Esophagus mucosa (tissue), 1 donor: ENCODE measurements around the gene AIFM3. TPM values are rescaled to one million over a fixed set of nuclear protein-coding genes. Genes with fewer than 3 reads are reported as not detected.
"Not testable (repeated sequence)": the region's sequence is repeated elsewhere in the genome, so short reads cannot be mapped to it uniquely, and the experiment has no call there.

Experiments used
- ATAC-seq: fragments of 200-7000 bp; cut with Tn5 transposase; one replicate; pipeline ENCODE4 v1.9.1; 2020
- total RNA-seq: library from RNA; stranded (reverse); gene quantifications from one replicate; pipeline ENCODE4 v1.2.4, GENCODE V29; 2023
- donor health status: DM: yes; HTN: yes; CAD: no.

The AIFM3 gene
- total RNA-seq, 1 donor from 2014 or later = 1.5 TPM

DNA sequence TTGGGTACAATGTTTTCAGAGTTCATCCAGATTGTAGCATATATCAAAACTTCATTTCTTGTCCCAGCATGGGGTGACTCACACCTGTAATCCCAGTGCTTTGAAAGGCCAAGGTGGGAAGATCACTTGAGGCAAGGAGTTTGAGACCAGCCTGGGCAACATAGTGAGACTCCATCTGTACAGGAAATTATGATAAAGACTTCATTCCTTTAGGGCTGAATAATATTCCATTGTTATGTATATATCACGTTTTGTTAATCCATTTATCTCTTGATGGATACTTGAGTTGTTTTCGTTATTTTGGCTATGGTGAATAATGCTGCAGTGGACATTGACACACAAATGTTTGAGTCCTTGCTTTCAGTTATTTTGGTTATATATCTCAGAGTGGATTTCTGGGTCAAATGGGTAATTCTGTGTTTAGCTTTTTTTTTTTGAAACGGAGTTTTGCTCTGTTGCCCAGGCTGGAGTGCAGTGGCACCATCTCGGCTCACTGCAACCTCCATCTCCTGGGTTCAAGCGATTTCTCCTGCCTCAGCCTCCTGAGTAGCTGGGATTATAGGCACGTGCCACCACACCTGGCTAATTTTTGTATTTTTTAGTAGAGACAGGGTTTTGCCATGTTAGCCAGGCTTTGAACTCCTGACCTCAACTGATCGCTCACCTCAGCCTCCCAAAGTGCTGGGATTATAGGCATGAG, 24.7 kb upstream of the AIFM3 start:
- not testable (repeated sequence) for ATAC-seq

DNA sequence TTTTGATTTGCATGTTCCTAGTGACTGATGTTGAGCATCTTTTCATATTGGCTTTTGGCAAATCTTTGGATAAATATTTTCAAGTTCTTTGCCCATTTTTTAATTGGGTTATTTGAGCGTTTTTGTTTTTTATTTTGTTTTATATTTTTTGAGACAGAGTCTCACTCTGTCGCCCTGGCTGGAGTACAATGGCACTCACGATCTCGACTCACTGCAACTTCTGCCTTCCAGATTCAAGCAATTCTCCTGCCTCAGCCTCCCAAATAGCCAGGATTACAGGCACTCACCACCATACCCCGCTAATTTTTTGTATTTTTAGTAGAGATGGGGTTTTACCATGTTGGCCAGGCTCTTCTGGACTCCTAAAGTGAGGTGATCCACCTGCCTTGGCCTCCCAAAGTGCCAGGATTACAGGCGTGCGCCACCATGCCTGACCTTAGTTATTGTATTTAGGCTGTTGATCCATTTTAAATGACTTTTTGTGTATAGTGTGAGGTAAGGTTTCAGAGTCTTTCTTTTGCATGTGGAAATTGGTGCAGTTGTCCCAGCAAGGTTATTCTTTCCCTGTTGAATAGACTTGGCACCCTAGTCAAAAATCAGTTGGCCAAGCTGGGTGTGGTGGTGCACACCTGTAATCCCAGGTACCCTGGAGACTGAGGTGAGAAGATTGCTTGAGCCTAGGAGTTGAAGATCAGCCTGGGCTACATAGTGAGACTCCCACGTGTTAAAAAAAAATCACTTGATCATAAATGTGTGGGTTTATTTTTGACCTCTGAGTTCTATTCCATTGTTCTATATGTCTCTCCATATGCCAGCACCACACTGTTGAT, 23.7 kb upstream of the AIFM3 start:
- ATAC-seq = no peak

DNA sequence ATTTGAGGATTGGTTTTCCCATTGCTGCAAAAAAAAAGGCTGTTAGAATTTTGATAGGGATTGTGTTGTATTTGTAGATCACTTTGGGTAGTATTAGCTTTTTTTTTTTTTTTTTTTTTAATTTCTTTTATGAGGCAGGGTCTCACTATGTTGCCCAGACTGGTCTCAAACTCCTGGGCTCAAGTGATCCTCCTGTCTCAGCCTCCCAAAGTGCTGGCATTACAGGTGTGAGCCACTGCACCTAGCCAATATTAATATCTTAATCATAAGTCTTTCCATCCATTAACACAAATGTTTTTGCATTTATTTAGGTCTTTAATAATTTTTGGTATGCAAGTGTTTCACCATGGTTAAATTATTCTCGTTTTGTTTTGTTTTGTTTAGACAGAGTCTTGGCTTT, 23.0 kb upstream of the AIFM3 start:
- no peak for ATAC-seq

DNA sequence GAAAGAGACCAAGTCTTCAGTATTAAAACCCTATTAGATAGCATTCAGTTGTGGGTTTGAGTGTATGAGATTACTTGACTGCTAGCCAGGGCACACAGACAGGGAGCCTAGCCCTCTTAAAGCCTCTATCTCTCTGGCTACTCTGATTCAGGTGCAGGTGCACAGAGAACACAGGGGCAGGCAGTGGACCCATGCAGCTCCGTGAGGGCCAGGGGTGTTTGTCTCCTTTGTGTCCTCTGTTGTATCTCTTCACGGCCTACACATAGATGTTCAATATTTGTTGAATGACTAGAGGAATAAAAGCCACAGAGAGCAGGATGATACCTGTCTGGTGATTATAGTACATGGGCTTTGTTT, 21.5 kb upstream of the AIFM3 start:
- ATAC-seq = no peak

DNA sequence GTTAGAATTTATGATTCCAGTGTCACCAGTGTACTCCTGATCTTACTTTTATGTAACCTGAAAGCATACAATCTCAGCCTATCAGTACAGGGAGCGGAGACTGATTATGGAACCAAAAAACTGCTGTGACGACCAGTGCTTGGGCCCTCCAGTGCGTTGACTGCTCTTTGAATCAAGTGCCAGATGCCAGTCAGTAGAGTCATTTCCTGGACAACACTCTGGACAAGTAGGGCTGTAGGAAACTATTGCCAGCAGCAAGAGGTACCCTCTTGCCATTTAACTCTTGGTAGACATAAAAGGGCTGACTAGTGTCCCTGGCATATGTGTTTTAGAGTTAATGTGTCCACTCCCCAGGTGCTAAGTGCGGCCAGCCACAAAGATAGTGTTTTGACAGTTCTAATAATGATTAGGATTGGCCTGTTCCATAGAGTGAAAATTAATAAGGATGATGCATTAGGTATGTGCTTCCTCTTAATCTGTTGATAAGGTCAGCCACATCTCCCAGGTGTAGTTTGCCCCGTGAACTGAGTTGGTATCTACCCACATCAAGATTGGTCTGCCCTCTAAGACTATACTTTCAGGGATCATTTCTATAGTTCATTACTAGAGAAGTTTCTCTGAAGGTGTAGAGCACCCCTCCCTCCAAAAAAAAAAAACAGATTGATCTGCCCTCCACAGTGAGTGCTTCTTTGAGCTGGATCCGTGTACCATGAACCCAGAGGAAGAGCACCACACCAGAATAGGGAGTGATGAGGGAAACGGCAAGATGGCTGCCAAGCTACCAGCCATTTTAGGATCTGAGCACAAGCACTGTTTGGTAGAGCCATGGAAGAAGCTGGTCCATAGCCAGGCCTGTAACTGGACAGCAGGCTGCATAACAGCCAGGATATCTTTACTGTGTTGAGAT, 20.7 kb upstream of the AIFM3 start:
- ATAC-seq = no peak

DNA sequence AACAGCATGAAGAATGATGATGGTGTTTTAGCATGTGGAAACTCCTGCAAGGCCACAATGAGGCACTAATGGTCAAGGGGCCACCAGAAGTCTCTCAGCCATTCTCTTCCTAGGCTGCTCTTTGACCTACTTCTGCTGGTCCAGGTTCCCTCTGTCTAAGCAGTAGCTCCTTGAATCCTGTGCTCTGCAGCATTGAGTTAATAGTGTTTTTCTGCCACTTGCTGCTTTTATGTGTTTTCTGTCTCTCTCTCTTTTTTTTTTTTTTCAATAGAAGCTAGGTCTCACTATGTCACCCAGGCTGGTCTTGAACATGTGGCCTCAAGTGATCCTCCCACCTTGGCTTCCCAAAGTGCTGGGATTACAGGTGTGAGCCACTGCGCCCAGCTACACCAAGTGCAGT, 20.1 kb upstream of the AIFM3 start:
- ATAC-seq = no peak

DNA sequence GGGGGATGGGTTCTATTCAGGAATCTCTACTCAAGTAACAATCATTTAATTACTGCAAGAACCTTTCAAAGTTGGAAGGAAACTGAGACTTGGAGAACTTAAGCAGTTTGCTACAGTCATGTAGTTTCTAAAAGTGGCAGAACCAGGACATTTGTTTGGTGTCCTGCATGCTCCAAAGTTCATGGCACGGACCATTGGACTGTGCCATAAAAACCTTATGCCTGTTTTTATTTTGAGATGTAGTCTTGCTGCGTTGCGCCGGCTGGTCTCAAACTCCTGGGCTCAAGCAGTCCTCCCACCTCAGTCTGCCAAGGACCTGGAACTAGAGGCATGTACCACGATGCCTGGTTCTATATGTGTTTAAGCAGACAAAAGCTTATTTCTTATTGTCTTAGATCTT, 18.6 kb upstream of the AIFM3 start:
- no peak for ATAC-seq

DNA sequence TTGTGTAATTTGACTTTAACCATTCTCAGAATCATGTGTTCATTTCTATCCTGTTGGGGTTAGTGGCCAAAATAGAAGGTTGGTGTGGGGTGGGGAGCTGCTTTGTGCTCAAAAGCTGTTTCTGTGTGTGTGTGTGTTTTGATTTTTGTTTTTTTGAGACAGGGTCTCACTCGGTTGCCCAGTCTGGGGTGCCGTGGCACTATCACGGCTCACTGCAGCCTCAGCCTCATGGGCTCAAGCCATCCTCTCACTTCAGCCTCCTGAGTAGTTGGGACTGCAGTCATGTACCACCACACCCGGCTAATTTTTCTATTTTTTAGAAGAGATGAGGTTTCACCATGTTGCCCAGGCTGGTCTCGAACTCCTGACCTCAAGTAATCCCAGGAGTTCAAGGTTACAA, 18.1 kb upstream of the AIFM3 start:
- ATAC-seq = no peak

DNA sequence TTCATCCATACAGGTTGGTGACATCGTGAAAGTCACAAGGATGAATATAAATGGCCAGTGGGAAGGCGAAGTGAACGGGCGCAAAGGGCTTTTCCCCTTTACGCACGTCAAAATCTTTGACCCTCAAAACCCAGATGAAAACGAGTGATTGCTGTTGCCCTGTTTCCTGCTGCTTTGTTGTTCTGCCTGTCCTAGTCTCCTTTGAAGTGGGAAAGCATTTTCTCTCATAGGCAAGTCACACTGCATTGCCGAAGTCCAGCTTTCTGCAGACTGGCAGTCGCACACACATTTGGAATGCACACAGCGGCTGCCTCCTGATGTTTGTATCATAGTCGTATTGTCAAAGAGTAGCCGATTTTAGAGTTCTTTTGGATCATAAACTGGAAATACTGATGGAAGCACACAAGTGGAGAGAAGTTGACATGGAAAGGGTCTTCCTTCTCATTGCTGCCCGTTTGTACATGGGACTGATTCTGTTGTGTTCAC, 17.3 kb upstream of the AIFM3 start:
- ATAC-seq = no peak

DNA sequence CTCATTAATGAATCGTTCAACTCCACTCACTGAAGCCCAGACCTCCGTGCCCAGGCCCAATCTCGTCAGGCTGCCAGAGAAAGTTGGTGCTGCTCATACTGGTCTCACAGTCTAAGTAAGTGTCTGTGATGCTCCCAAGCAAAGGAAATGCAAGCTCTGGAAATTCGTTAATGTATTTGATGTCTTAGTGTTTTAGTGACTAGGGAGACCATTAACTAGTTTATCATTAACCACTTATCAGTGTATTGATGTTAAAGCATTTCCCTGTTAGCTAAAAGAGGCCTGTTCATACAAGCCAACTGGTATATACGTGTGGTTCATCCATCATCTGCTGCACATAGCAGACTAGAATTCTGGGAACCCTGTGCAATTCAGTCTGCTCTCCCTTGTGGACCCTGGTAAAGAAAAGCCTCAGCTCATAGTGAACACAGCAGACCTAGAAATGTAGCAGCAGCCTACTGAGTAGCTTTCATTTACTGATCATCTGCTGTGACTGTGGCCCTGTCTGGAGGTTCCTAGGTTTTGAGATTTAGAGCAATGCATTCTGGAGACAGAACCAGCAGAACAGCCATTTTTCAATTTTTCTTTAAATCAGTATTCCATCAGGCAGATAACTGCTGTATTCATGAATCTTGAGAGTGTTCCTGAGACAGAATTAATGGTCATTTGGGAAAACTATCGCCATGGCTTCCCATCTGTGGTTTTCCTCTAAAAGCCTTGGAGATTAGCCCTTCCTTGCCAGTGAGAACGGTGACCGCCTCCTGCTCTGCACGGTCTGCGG, 15.7 kb upstream of the AIFM3 start:
- no peak for ATAC-seq

DNA sequence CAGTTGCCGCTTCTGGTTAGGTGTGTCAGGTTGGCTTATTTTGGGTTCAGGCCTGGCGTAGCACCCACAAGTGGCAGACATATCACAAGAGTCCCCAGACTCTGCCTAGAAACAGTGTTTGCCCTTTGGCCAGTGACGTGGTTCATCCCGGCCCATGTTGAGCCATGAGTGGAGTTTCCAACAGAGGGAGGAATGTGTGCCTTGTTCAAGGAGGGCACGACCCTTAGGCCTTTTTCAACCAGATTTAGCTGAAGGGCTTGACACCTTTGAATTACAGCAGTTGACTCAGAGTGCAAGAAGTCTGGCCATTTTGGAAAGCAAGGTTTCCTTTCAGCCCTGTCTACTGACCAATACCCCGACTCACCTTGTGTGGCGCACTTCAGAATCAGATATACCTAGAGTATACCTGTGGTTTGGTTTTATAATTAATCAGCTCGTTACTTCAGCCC, 15.1 kb upstream of the AIFM3 start:
- no peak for ATAC-seq

DNA sequence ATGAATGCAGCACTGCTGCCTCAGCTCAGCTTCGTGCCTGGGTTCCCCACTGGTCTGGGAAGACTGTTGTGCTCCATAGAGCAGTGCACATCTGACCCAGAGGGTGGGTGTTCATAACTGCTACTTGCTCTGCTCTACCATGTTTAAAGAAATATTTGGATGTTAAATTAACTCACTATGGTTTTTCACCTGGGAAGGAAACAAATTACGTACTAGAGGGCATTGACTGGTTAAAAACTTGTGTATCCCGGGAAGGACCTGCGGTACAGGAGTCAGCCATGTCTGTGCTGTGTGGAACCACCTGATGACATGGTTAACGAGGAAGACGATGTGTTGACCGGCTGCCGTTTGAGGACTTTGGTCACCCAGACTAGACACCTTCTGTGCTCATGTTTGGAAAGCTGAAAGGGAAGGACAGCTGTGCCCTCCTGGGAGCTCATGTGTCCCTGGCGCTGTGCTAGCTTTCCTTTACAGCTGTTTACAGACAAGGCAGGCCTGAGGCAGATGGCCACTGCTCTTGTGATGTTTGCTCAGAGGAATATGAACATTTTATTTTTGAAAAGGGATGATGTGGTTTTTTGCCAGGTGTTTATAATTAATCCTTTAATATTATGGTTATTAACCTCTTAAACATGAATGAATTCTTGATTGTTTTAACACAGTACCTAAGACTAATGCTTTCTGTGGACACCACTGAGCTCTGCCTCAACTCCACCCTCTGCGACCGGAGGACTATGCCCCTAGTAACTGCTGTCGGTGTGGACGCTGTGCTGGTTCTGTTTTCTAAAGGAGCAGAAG, 14.3 kb upstream of the AIFM3 start:
- no peak for ATAC-seq

DNA sequence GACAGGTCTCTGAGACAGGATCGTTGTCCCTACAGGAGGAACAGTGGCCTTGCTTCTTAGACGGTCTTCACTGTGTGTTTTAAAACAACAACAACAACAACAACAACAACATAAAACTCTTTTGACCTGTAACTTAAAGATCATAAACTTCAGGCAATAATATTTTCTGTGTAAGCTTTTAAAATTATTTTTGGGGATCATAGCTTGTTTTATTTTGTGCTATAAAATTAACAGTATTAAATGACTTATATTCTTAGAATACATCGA, 13.8 kb upstream of the AIFM3 start:
- ATAC-seq = no peak

DNA sequence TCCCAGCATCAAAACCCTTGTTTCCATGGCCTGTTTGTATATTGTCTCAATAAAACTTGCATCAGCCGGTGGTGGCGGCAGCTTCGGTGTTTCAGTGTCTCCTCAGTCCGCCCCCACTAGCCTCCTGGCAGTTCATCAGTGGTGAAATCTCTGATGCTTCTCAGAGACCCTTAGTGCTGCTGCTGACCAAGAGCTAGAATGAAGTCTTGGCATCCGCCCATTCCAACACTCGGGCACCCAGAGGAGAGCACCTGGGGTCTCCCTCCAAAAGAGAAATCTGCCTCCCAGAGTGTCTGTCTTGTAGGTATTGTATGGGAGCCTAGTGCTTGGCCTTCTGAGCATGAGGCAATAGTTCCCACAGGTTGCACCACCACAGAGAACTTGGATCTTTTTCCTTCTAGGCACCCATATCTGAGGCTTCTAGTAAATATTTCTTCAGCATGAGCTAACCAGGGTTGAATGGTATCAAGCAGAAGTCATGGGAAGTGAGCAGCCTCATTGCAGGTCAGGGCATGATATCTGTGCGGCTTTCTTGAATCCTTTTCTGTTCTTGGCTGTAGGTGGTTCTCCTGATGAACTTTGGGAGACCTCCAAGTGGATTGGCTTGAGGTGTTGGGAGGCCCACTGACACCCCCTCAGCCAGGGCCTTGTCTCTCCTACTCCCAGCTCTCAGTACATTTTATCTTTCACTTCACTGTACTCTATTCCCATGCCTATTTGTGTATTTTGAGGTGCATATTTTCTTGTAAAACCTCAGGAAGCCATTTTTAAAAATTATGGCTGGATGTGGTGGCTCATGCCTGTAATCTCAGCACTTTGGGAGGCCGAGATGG, 13.2 kb upstream of the AIFM3 start:
- ATAC-seq = peak; percentile 62

DNA sequence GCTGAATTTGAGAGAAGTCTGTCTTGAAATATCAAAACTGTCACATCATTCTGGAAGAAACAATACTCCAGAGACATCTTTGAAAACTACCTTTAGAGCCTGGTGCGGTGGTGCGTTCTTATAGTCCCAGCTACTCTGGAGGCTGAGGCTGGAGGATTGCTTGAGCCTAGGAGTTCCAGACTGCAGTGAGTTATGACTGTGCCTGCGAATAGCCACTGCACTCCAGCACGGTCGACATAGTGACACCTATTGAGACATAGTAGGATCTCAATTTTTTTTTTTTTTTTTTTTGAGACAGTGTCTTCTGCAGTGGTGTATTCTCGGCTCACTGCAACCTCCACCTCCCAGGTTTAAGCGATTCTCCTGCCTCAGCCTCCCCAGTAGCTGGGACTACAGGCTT, 11.5 kb upstream of the AIFM3 start:
- ATAC-seq = no peak

DNA sequence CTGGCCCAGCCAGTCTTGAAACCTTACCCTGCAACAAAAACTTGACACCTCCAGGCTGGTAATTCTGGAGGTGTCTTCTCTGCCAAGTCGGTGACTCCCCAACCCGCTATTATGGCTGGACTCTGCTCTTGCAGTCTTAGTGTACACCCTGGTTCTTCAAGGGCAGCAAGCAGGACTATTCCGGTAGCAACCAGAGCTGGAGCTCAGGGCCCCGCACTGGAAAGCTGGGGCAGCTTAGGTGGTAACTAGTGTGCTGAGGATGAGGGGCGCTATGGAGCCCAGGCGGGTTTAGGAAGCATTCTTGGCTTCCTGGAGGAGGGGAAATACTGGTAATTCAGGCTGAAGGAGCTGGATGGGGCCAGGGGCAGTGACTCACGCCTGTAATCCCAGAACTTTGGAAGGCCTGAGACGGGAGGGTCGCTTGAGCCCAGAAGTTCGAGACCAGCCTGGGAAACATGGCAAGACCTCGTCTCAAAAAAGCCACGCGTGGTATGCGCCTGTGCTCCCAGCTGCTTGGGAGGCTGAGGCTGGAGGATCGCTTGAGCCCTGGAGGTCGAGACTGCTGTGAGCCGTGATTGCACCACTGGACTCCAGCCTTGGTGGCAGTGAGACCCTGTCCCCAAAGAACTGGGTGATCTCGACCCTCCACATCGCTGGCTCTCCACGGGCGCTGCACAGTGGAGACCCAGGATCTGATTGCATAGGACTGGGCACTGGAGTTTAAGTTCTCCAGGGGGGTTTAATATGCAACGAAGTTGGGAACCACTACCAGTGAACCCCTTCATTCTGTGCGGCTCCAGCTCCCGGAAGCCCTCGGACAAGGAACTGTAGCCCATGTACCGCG, 10.6 kb upstream of the AIFM3 start:
- ATAC-seq = peak; percentile 70

DNA sequence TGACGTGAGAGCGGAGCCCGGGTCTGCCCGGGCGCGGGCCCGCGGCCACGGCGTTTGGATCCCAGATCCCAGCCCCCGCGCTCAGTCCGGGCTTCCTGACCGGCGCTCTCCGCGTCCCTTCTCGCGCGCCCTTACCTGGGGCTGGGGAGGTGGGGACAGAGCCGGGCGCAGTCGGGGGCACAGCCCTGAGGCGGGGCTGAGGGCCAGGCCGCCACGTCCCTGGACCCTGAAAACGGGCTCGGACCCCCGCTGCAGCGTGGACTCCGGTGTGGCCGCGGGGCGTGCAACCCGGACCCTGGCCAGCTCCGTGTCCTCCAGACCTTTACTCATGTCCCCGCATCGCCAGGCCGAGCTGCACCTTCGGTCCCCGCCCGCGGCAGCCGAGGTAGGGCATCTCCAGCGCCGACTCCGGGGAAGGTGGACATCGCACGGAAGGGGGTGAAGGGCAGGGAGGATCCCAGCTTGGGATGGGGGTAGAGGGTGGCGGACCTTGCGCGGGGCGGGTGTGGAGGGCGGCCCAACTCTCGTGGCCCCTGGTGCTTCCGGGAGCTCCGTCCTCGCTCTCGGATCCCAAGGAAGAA, 9.9 kb upstream of the AIFM3 start:
- ATAC-seq = peak; percentile 14

DNA sequence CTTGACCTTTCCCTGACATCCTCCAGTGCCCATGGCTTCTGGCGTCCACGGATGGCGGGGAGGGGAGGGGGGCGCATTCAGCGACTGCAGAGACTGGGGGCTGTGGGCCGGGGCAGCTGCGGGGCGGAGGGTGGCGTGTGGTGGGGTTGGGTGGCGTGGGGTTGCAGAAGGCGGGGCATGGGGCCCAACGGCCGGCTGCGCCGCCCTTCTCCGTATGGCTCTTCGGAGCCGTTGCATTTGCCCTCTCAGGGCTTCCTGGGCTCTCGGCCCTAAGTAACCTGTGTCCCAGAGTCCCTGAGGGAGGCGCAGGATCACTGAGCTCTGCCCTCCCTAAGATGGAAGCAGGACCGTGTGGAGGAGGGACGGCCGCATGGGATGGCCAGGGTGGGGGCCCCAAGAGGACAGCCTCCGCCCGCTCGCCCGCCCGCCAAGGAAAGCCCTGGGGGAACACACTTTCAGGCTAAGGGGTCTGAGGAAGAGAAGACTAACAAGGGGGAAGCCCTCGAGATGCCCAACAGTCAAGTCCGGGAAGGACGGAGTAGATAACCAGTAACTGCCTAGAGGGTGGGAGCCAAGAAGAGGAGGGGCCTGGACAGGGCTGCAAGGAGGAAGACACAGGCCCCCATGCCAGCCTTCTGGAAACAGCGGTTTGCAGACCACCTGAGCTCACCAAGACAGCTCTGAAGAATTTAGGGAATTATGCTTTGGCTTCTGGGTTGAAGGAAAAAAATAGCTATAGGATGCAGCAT, 9.2 kb upstream of the AIFM3 start:
- ATAC-seq = peak; percentile 2
